HepG2 (cell line): ENCODE data around the gene SLC22A15. TPM values are rescaled to one million over a fixed set of nuclear protein-coding genes. Genes with fewer than 3 reads are reported as not detected.
A peak's percentile ranks its signal among the peaks of the same experiment; 100 is the strongest.

Source experiments
- ASH2L ChIP-seq: fragments of 300-600, 200-600 bp; sonication (generic); IDR thresholded peaks from 2 replicates; pipeline ENCODE4 v1.7.0; 2017; ENCODE audit warnings: low read depth, mild to moderate bottlenecking, moderate library complexity, mixed read lengths, low read length; ENCODE audit not compliant: insufficient read length
- CHD4 ChIP-seq: fragments of 200-600 bp; sonication (generic); IDR thresholded peaks from 2 replicates; pipeline ENCODE4 v1.7.0; 2017; ENCODE audit warnings: mild to moderate bottlenecking, low read length, borderline replicate concordance
- FOXA3 ChIP-seq: IDR thresholded peaks from 2 replicates; pipeline ENCODE4 v1.6.1; 2016; ENCODE audit warnings: missing genetic modification reagents, missing compliant biosample characterization
- FOXK1 ChIP-seq: sonication (generic); formaldehyde crosslinking; IDR thresholded peaks from 2 replicates; pipeline ENCODE4 v1.4.0; 2020; ENCODE audit warnings: low read depth, missing genetic modification reagents, borderline replicate concordance
- GFI1 ChIP-seq: sonication (generic); formaldehyde crosslinking; IDR thresholded peaks from 2 replicates; pipeline ENCODE4 v1.5.0; 2020; ENCODE audit warnings: missing genetic modification reagents, mild to moderate bottlenecking, borderline replicate concordance
- ISX ChIP-seq: sonication (generic); formaldehyde crosslinking; conservative IDR thresholded peaks from 2 replicates; pipeline ENCODE4 v1.5.0; 2020; ENCODE audit warnings: missing genetic modification reagents
- KAT8 ChIP-seq: IDR thresholded peaks from 2 replicates; pipeline ENCODE4 v1.6.1; 2016; ENCODE audit warnings: missing genetic modification reagents, missing compliant biosample characterization
- PAX8 ChIP-seq: sonication (generic); formaldehyde crosslinking; IDR thresholded peaks from 2 replicates; pipeline ENCODE4 v1.8.0; 2022; ENCODE audit warnings: mild to moderate bottlenecking, missing genetic modification reagents, borderline replicate concordance
- RBM39 ChIP-seq: fragments of 200-400 bp; formaldehyde crosslinking; IDR thresholded peaks from one replicate; pipeline ENCODE4 v1.6.1; 2018; ENCODE audit warnings: antibody characterized with exemption, mild to moderate bottlenecking, low read depth, low read length; ENCODE audit not compliant: poor library complexity, severe bottlenecking
- SALL1 ChIP-seq: sonication (generic); formaldehyde crosslinking; IDR thresholded peaks from 2 replicates; pipeline ENCODE4 v1.8.0; 2022; ENCODE audit warnings: mild to moderate bottlenecking, missing genetic modification reagents
- SOX13 ChIP-seq, 3 experiments: fragments of 450-650 bp in 1 of 3; sonication (generic) in 1 of 3; formaldehyde crosslinking in 1 of 3; IDR thresholded peaks in 2 of 3; conservative IDR thresholded peaks in 1 of 3; 2 replicates each; pipeline versions ENCODE4 v1.5.0 to v1.6.1; 2016 to 2020; ENCODE audit warnings: antibody characterized with exemption in 1 of 3, mild to moderate bottlenecking in 1 of 3, missing compliant biosample characterization in 1 of 3, missing genetic modification reagents in 1 of 3, moderate library complexity in 1 of 3
- TSC22D2 ChIP-seq: sonication (generic); formaldehyde crosslinking; IDR thresholded peaks from 2 replicates; pipeline ENCODE4 v1.5.1; 2020; ENCODE audit warnings: missing genetic modification reagents, mild to moderate bottlenecking, borderline replicate concordance
- ZEB1 ChIP-seq: IDR thresholded peaks from 2 replicates; pipeline ENCODE4 v1.6.1; 2012; ENCODE audit warnings: mild to moderate bottlenecking, low read depth, inconsistent platforms; ENCODE audit not compliant: insufficient replicate concordance
- ZNF17 ChIP-seq: sonication (generic); formaldehyde crosslinking; IDR thresholded peaks from 2 replicates; pipeline ENCODE4 v1.5.0; 2020; ENCODE audit warnings: mild to moderate bottlenecking, missing genetic modification reagents
- ZNF557 ChIP-seq: sonication (generic); formaldehyde crosslinking; IDR thresholded peaks from 2 replicates; pipeline ENCODE4 v1.4.0; 2020; ENCODE audit warnings: missing genetic modification reagents
- polyA plus RNA-seq, 8 experiments: library from polyadenylated mRNA; depleted of rRNA in 3 of 8; stranded (reverse) in 7 of 8; unstranded in 1 of 8; fragments of >200 nt; fragmentation: Illumina TruSeq in 4 of 8; extraction: Trizol in 4 of 8; gene quantifications; 2 replicates each; pipeline versions ENCODE4 v1.2.1 to v1.2.3, GENCODE V29; 2011 to 2016; ENCODE audit warnings: low read depth in 4 of 8, missing spikeins in 1 of 8, mixed read lengths in 1 of 8; ENCODE audit not compliant: insufficient read depth in 1 of 8
- total RNA-seq, 5 experiments: library from RNA; depleted of rRNA; stranded (reverse); fragments of >200 nt; fragmentation: Illumina TruSeq; extraction: Trizol; gene quantifications; 2 replicates each; pipeline ENCODE4 v1.2.3, GENCODE V29; 2016; ENCODE audit warnings: low read depth in 1 of 5
- TF ChIP-seq, protein P1 (sequence below): sonication (generic); formaldehyde crosslinking; IDR thresholded peaks from 2 replicates; pipeline ENCODE4 v1.9.0; 2021; ENCODE audit warnings: missing genetic modification reagents, borderline replicate concordance
- TF ChIP-seq, protein P2 (sequence below): sonication (generic); formaldehyde crosslinking; IDR thresholded peaks from 2 replicates; pipeline ENCODE4 v1.8.1; 2023; ENCODE audit warnings: mild to moderate bottlenecking, missing genetic modification reagents
- TF ChIP-seq, protein P3 (sequence below), 2 experiments: sonication (generic) in 1 of 2; formaldehyde crosslinking in 1 of 2; IDR thresholded peaks; 2 replicates each; pipeline versions ENCODE4 v1.4.0 to v1.6.1; 2016 to 2020; ENCODE audit warnings: borderline replicate concordance in 1 of 2, low read depth in 1 of 2, mild to moderate bottlenecking in 1 of 2, missing genetic modification reagents in 1 of 2

SLC22A15 gene
- total and polyA plus RNA-seq, 2 of the 13 experiments (the other 11 are each of a cell fraction or from before 2014, with no cell fraction given), result 0.24 to 1.7 TPM

DNA sequence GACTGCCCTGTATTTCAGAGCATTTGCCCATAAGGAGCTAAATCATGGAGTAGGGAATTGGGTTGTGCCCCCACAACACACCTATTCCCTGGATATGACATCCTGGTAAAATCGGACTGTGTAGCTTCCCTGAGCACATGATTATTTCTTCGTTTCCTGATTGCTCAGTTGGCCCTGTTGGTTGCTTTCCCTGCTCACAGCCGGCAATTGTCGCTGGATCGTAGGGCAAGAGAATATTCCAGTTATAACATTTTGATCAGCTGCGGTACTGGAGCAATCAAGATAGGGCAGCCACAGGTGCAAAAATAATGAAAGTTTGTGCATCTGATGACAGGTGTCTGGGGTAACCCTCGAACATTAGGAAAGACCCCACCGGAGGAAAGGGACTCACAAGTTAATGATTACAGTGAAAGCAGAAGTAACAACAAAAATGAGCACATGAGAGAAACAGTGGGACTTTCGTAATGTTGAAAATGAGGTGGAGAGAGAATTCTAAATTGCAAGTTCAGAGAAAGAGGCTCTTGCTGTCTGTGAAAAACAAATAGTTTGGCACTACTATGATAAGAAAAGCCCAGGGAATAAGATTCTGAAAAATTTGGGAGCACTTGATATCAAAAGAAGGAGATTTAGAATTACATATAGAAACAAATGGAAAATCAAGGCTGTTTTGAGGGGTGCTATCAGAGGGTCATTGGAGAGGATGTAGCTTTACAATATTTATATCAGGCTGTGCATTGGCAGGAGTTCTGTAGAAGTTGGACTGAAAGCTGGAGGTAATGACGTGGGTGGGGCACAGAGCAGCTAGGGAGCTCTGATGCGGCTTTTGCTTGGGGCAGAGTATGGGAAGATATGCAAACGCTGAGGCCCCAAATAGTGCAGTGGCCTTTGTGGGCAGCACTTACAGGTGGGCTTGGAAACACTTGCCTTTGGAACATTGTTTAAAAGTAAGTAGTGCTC, 134.5 kb downstream of the SLC22A15 start, which contains the start of gene MAB21L3 (continued):
- TF ChIP-seq, protein P1, sequence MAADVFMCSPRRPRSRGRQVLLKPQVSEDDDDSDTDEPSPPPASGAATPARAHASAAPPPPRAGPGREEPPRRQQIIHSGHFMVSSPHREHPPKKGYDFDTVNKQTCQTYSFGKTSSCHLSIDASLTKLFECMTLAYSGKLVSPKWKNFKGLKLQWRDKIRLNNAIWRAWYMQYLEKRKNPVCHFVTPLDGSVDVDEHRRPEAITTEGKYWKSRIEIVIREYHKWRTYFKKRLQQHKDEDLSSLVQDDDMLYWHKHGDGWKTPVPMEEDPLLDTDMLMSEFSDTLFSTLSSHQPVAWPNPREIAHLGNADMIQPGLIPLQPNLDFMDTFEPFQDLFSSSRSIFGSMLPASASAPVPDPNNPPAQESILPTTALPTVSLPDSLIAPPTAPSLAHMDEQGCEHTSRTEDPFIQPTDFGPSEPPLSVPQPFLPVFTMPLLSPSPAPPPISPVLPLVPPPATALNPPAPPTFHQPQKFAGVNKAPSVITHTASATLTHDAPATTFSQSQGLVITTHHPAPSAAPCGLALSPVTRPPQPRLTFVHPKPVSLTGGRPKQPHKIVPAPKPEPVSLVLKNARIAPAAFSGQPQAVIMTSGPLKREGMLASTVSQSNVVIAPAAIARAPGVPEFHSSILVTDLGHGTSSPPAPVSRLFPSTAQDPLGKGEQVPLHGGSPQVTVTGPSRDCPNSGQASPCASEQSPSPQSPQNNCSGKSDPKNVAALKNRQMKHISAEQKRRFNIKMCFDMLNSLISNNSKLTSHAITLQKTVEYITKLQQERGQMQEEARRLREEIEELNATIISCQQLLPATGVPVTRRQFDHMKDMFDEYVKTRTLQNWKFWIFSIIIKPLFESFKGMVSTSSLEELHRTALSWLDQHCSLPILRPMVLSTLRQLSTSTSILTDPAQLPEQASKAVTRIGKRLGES, result no peak
- TF ChIP-seq ZEB1 (no peak), SALL1 (CRISPR knock-in tag) (peak; percentile 9; the same call in 1 of the 2 replicates), KAT8 (no peak), ISX (CRISPR knock-in tag) (no peak), GFI1 (CRISPR knock-in tag) (0 out of 2 replicates have a peak, but pooled peaks have one; percentile 15), SOX13 (IDR thresholded peaks at IDR 0.05) (no peak), SOX13 (CRISPR knock-in tag; conservative IDR thresholded peaks at IDR 0.05 in 1 of 2, IDR thresholded peaks at IDR 0.05 in 1 of 2) (peak in 1 of 2 experiments; percentile 17; a peak in 1 of 4 replicates), FOXA3 (CRISPR knock-in tag) (0 out of 2 replicates have a peak, but pooled peaks have one; percentile 9), TSC22D2 (no peak), CHD4 (no peak), PAX8 (CRISPR knock-in tag) (no peak), RBM39 (no peak), ZNF557 (CRISPR knock-in tag) (no peak), ASH2L (peak; percentile 29), FOXK1 (0 out of 2 replicates have a peak, but pooled peaks have one; percentile 0), ZNF17 (CRISPR knock-in tag) (no peak)
- TF ChIP-seq, protein P2, sequence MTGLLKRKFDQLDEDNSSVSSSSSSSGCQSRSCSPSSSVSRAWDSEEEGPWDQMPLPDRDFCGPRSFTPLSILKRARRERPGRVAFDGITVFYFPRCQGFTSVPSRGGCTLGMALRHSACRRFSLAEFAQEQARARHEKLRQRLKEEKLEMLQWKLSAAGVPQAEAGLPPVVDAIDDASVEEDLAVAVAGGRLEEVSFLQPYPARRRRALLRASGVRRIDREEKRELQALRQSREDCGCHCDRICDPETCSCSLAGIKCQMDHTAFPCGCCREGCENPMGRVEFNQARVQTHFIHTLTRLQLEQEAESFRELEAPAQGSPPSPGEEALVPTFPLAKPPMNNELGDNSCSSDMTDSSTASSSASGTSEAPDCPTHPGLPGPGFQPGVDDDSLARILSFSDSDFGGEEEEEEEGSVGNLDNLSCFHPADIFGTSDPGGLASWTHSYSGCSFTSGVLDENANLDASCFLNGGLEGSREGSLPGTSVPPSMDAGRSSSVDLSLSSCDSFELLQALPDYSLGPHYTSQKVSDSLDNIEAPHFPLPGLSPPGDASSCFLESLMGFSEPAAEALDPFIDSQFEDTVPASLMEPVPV, result no peak
- TF ChIP-seq, protein P3, sequence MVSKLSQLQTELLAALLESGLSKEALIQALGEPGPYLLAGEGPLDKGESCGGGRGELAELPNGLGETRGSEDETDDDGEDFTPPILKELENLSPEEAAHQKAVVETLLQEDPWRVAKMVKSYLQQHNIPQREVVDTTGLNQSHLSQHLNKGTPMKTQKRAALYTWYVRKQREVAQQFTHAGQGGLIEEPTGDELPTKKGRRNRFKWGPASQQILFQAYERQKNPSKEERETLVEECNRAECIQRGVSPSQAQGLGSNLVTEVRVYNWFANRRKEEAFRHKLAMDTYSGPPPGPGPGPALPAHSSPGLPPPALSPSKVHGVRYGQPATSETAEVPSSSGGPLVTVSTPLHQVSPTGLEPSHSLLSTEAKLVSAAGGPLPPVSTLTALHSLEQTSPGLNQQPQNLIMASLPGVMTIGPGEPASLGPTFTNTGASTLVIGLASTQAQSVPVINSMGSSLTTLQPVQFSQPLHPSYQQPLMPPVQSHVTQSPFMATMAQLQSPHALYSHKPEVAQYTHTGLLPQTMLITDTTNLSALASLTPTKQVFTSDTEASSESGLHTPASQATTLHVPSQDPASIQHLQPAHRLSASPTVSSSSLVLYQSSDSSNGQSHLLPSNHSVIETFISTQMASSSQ (IDR thresholded peaks at IDR 0.05; ENCODE audit: low read depth), result peak; percentile 86
- TF ChIP-seq, protein P3 (CRISPR knock-in tag; IDR thresholded peaks at IDR 0.05; ENCODE audit: borderline replicate concordance), result no peak
